Ovary (tissue), 9 donors: ENCODE results near the gene NCOA3. TPM values are rescaled to one million over a fixed set of nuclear protein-coding genes. Genes with fewer than 3 reads are reported as not detected.

Source experiments
- DNase-seq, 5 donors: peaks; one replicate each; pipeline ENCODE4 v3.0.0-alpha.2; 2019 to 2020
- H3K27ac ChIP-seq, 2 donors: fragments of 200-600 bp; one replicate each; pipeline versions ENCODE4 v1.5.1 to v1.8.0; 2019 to 2022
- H3K27me3 ChIP-seq: fragments of 200-600 bp; one replicate; pipeline ENCODE4 v1.8.0; 2022
- H3K36me3 ChIP-seq: fragments of 200-600 bp; sonication (generic); one replicate; pipeline ENCODE4 v1.5.1; 2019
- H3K4me1 ChIP-seq: one replicate; pipeline ENCODE4 v1.8.1; 2013; ENCODE audit warnings: mild to moderate bottlenecking, moderate library complexity; ENCODE audit not compliant: insufficient read depth
- H3K4me3 ChIP-seq: fragments of 200-600 bp; sonication (generic); one replicate; pipeline ENCODE4 v1.5.1; 2017
- H3K9me3 ChIP-seq, 2 donors: fragments of 200-600 bp in 1 of 2; sonication (generic) in 1 of 2; one replicate each; pipeline versions ENCODE4 v1.5.1 to v1.8.1; 2013 to 2019; ENCODE audit warnings: mild to moderate bottlenecking in 1 of 2, moderate library complexity in 1 of 2
- EP300 ChIP-seq: sonication (generic); formaldehyde crosslinking; IDR thresholded peaks from one replicate; pipeline ENCODE4 v1.6.1; 2017; ENCODE audit warnings: antibody characterized with exemption
- POLR2A ChIP-seq: fragments of 450-650 bp; IDR thresholded peaks from one replicate; pipeline ENCODE4 v1.6.1; 2017; ENCODE audit warnings: antibody characterized with exemption, mild to moderate bottlenecking, moderate library complexity
- WGBS, 3 donors: extraction: QIAGEN DNeasy Blood & Tissue Kit in 1 of 3; methylation state at CpG; one replicate each; pipeline versions ENCODE4 v1.1.5 to v1.1.7; 2013 to 2017; 5-methylcytosine and 5-hydroxymethylcytosine counted together
- intact Hi-C, 4 donors: fragments of 100-400 bp; cut with DNase I; formaldehyde crosslinking; loops; one replicate each; pipeline versions ENCODE4 v1.11.0 to v1.15.1; 2022 to 2023
- polyA plus RNA-seq, 2 donors: library from polyadenylated mRNA; stranded (reverse); fragments of 200-250 nt in 1 of 2; fragments of 350-450 nt in 1 of 2; fragmentation: Illumina TruSeq in 1 of 2; extraction: RNeasy Lipid Tissue Mini Kit (QIAGEN cat#74804) in 1 of 2; gene quantifications; one replicate each; pipeline ENCODE4 v1.2.3, GENCODE V29; 2013 to 2014
- total RNA-seq, 7 donors: library from RNA; depleted of rRNA in 2 of 7; stranded (reverse); fragments of >200 nt in 2 of 7; fragmentation: NEBNext Ultra II Directional in 3 of 7; extraction: Animal tissue kit (Norgen Biotek cat#: 25700) in 3 of 7; gene quantifications; one replicate each; pipeline versions ENCODE4 v1.1.0 to v1.2.4, GENCODE V29; 2016 to 2023
- TF ChIP-seq, protein P1 (sequence below), 3 donors: fragments of 450-650 bp in 2 of 3; fragments of 200-600 bp in 1 of 3; IDR thresholded peaks; one replicate each; pipeline versions ENCODE4 v1.5.1 to v1.8.0; 2016 to 2022; ENCODE audit warnings: antibody characterized with exemption in 3 of 3, mild to moderate bottlenecking in 1 of 3
- donor health status: DM: no; HTN: no; CAD: no; lungs with moderate emphysema.
- donor health status: DM: no; HTN: no; CAD: no.
- donor health status: Bipolar disorder and iron deficiency.
- donor health status: DM: yes; HTN: yes; CAD: no.
- donor health status: DM: no; HTN: no; CAD: no.
- donor health status: DM: yes; HTN: yes; CAD: no.

Gene NCOA3
- total and polyA plus RNA-seq, 9 donors, result 8.2 to 32.4 (median 25.7) TPM

- intact Hi-C loops, result loop anchor here in 3 of 4 donors (5.0 to 10.0 kb wide), 3 partner anchors 104 to 617 kb away; partner anchors contain the start of gene SULF2 (in 1 of the 3)
- no peaks in the 10 kb centered on the region for H3K27me3 ChIP-seq
- no peak overlapping the region for H3K4me3 ChIP-seq
- DNase-seq, result peak in 4 of 5 donors; percentile 39 to 68 (median 64)
- H3K4me1 ChIP-seq, result peaks cover 7% of the 10 kb centered on the region
- no peak overlapping the region for H3K27ac ChIP-seq
- H3K36me3 ChIP-seq, result no peaks in the 10 kb centered on the region
- 60 to 63% (median 62%) methylated on average over 15 of the region's 15 CpGs for WGBS, 3 donors
- no peaks in the 10 kb centered on the region for H3K9me3 ChIP-seq
- TF ChIP-seq EP300, result no peak
- TF ChIP-seq, protein P1, sequence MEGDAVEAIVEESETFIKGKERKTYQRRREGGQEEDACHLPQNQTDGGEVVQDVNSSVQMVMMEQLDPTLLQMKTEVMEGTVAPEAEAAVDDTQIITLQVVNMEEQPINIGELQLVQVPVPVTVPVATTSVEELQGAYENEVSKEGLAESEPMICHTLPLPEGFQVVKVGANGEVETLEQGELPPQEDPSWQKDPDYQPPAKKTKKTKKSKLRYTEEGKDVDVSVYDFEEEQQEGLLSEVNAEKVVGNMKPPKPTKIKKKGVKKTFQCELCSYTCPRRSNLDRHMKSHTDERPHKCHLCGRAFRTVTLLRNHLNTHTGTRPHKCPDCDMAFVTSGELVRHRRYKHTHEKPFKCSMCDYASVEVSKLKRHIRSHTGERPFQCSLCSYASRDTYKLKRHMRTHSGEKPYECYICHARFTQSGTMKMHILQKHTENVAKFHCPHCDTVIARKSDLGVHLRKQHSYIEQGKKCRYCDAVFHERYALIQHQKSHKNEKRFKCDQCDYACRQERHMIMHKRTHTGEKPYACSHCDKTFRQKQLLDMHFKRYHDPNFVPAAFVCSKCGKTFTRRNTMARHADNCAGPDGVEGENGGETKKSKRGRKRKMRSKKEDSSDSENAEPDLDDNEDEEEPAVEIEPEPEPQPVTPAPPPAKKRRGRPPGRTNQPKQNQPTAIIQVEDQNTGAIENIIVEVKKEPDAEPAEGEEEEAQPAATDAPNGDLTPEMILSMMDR (IDR thresholded peaks at IDR 0.05), result peak; percentile 40 to 70 (median 56)
Measured at GRCh38 chr20:47677635-47678453, 176.2 kb downstream of the NCOA3 start.

- Histone ChIP-seq H3K4me3 (no peak overlapping the region), H3K4me1 (peaks cover 7% of the 10 kb centered on the region), H3K9me3 (no peaks in the 10 kb centered on the region), H3K27ac (no peak overlapping the region), H3K36me3 (no peaks in the 10 kb centered on the region), H3K27me3 (no peaks in the 10 kb centered on the region)
- 89 to 94% (median 90%) methylated on average over 17 of the region's 17 CpGs for WGBS, 3 donors
- intact Hi-C loops, result loop anchor here in 3 of 4 donors (5.0 to 10.0 kb wide), 3 partner anchors 104 to 616 kb away; partner anchors contain the start of gene SULF2 (in 1 of the 3)
- peak in 1 of 5 donors; percentile 25 for DNase-seq
- TF ChIP-seq, protein P1 (IDR thresholded peaks at IDR 0.05), result no peak
- TF ChIP-seq POLR2A (no peak), EP300 (no peak)
Measured at GRCh38 chr20:47678536-47678935, 176.8 kb downstream of the NCOA3 start.

DNA sequence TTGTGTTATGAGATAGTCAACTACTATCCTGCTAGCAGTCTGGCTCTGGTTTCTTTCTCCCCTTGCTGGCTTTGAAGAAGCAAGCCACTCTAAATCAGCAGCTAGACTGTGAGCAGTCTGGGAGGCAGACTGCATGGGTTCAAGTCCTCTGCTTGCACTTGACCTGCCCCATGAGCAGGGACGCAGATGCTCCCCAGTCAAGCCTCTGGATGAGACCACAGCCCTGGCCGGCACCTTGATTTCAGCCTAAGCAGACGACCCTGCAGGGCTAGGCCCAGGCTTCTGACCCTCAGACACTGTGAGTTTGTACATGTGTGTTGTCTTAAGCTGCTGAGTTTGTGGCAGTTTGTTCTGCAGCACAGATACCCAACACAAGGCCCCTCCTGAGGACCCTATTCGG, 177.8 kb downstream of the NCOA3 start:
- Histone ChIP-seq H3K4me3 (no peak overlapping the region), H3K27me3 (no peaks in the 10 kb centered on the region), H3K27ac (no peak overlapping the region), H3K9me3 (no peaks in the 10 kb centered on the region), H3K4me1 (peaks cover 7% of the 10 kb centered on the region), H3K36me3 (no peaks in the 10 kb centered on the region)
- 93 to 100% (median 98%) methylated on average over 4 of the region's 4 CpGs for WGBS, 3 donors
- no peak for TF ChIP-seq POLR2A
- no peak for TF ChIP-seq EP300
- TF ChIP-seq, protein P1 (IDR thresholded peaks at IDR 0.05), result no peak
- no peak for DNase-seq
- intact Hi-C loops, result loop anchor here (1.0 to 10.0 kb wide), 4 partner anchors 103 to 942 kb away; partner anchors contain the start of gene SULF2 (in 1 of the 4)

DNA sequence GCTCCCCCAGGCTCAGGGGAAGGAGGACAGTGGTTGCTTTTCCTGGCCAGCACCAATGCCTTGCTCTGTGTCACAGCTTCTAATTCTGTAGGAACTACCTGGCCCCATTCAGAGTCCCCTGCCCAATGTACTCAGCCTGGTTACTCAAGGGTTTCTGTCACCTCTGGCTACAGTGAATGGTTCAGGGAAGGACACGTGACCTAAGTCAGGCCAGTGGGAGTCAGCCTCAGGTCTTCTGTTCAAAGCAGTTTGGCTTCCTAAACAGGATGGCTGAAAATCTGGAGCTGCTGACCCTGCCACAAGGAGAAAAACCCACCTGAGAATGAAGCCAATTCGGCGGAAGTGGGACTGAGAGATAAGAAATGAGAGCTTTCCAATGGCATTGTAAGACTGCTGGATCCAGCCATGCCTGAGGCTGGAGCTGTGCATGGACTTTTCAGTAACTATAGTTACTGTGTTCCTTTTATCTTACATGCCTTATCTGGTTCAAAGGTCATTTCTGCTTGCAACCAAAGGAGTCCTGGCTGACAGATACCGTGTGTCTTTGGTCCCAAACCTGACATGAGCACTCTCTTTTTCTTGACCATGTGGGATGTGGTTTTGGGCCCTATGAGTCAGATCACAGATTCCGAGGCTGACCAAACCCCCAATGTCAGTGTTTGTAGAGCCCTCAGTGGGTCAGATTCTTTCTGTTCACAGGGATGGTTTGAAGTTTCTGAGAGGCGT, 179.3 kb downstream of the NCOA3 start:
- intact Hi-C loops, result loop anchor here in 1 of 4 donors (10.0 kb wide), 1 partner anchor 484 kb away; no protein-coding TSS in a partner anchor

More for the DNA sequence above, 179.3 kb downstream of the NCOA3 start:
- no peaks in the 10 kb centered on the region for H3K27me3 ChIP-seq
- H3K27ac ChIP-seq, result no peak overlapping the region
- TF ChIP-seq EP300 (no peak), POLR2A (no peak)
- TF ChIP-seq, protein P1 (IDR thresholded peaks at IDR 0.05), result no peak
- H3K4me1 ChIP-seq, result peaks cover 7% of the 10 kb centered on the region
- H3K4me3 ChIP-seq, result no peak overlapping the region
- 80 to 89% (median 85%) methylated on average over 6 of the region's 6 CpGs for WGBS, 3 donors
- no peaks in the 10 kb centered on the region for H3K9me3 ChIP-seq
- no peaks in the 10 kb centered on the region for H3K36me3 ChIP-seq
- no peak for DNase-seq
